GM18511 (cell line): ENCODE results near the gene ZNF485.
A peak's percentile ranks its signal among the peaks of the same experiment; 100 is the strongest.
"Not testable (repeated sequence)": the region's sequence is repeated elsewhere in the genome, so short reads cannot be mapped to it uniquely, and the experiment has no call there.

Experiments used
- ATAC-seq: cut with Tn5 transposase; IDR thresholded peaks from one replicate; pipeline ENCODE4 v1.9.1; 2021; ENCODE audit warnings: mild to moderate bottlenecking, moderate library complexity; ENCODE audit not compliant: unreplicated experiment

The ZNF485 gene

DNA sequence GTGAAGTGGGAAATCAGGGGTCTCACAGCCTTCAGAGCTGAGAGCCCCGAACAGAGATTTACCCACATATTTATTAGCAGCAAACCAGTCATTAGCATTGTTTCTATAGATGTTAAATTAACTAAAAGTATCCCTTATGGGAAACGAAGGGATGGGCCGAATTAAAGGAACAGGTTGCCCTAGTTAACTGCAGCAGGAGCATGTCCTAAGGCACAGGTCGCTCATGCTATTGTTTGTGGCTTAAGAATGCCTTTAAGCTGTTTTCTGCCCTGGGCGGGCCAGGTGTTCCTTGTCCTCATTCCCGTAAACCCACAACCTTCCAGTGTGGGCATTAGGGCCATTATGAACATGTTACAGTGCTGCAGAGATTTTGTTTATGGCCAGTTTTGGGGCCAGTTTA lies 4.7 kb upstream of the ZNF485 start:
- ATAC-seq: not testable (repeated sequence)

- peak; percentile 30 for ATAC-seq
These were observed 352 bp upstream of the ZNF485 start for GRCh38 chr10:43605850-43606322.

DNA sequence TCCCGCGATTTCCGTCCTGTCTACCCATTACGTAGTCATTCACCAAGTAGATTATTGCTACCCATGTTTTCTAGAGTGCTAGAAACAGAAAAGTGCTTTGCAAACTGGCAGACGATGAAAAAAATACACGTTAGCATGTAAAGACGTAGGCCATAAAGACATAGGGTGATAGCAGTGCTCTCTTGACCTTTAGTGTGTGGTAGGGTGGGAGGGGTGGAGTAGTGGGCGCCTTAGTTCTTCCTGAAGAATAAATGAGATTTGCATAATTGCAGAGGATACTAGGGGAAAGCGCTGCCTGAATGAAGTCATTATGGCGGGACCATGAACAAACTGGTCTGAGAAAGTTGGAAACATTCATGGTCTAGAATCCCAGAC lies 948 bp downstream of the ZNF485 start:
- no peak for ATAC-seq

DNA sequence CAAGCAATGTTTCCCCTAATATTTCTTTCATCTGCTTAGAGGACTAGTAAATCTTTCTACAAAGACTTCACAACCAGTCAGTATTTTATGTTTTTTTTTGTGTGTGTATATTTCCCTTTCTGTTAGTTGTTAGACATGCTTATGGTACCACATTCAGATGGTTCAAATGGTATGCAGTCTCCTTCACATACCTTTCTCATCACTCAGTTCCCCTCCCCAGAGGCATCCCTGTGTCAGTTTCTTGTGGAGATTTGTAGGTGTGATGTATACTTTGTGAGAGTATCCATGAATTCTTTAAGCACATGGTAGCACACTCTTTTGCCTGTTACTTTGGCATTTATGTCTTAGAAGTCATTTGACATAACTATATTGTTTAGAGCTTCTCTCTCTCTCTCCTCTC lies 4.4 kb downstream of the ZNF485 start:
- ATAC-seq: no peak

- ATAC-seq: no peak
These were observed 10.6 kb downstream of the ZNF485 start for GRCh38 chr10:43616697-43617370.

- no peak for ATAC-seq
These were observed 13.1 kb downstream of the ZNF485 start for GRCh38 chr10:43619368-43619767.

DNA sequence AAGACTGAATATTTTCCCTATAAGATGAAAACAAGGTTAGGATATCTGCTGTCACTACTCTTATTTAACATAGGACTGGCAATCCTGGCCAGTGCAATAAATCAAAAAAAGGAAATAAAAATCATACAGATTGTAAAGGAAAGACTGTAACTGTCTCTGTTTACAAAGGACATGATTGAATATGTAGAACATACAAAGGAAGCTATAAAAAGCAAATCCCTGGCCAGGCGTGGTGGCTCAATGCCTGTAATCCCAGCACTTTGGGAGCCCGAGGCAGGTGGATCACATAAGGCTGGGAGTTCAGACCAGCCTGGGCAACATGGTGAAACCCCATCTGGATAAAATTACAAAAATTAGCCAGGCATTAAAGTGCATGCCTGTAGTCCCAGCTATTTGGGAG lies 15.8 kb downstream of the ZNF485 start:
- ATAC-seq: no peak

GRCh38 chr10:43623351-43623750 lies 17.1 kb downstream of the ZNF485 start:
- no peak for ATAC-seq

DNA sequence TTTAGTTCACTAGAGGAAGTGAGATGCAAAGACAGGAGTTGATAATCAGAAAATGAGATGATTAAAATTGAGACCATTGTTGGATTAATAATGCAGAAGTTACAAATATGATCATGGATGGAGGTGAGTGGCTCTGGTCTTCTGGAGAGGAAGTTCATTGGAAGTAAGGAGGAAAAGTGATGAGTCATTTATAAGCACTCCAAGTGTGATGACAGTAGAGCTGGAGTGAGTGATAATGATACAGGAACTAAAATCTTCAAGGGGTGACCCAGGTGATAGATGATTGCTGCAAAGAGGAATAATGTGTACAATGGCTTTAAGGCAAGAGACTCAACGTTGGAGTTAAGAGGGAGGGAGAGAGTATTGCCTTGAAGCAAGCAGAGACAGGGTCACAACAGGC lies 21.7 kb downstream of the ZNF485 start:
- ATAC-seq: no peak

DNA sequence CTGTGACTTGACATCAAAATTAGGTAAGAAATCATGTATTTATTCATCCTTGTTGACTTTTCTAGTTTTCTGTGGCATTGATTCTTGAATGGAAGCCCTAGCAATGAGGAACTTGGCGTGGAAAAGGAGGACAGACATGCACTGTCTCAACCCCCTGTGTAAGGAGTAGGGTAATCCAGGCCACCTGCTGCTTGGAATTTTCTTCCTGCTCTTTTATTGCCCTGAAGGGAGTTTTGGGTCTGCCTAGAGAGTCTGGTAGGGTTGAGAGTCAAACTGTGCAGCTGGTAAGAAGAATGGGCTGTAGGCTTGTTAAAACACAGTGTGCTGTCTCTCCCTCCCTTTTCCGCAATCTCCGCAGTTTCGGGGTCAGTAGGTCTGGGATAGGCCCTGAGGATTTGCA lies 22.7 kb downstream of the ZNF485 start:
- ATAC-seq: no peak

DNA sequence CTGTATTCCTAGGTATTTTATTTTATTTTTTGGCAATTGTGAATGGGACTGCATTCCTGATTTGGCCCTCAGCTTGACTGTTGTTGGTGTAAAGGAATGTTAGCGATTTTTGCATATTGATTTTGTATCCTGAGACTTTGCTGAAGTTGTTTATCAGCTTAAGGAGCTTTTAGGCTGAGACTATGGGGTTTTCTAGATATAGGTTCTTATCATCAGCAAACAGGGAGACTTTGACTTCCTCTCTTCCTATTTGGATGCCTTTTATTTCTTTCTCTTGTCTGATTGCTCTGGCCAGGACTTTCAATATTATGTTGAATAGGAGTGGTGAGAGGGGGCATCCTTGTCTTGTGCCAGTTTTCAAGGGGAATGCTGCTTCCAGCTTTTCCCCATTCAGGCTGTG lies 29.6 kb downstream of the ZNF485 start:
- not testable (repeated sequence) for ATAC-seq

GRCh38 chr10:43640603-43641002 lies 34.4 kb downstream of the ZNF485 start:
- ATAC-seq: no peak

GRCh38 chr10:43644252-43644651 lies 38.0 kb downstream of the ZNF485 start:
- ATAC-seq: no peak

DNA sequence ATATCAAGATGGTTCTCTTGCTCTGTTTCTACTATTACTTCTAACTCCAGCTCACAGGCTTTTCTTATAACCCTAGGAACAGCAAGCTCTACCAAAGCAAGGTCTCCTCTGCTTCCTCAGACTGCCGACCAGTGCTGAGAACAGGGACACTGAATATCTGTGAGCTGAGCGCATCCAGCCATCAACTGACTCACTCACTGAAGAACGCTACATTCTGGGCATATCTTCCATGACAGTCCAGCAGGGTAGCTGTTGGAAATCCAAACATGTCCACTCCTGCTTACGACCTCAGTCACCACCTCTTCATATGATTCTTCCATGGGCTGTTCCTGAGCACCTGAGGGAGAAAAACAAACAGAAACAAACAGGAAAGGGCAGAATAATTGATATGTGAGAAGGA lies 39.6 kb downstream of the ZNF485 start:
- no peak for ATAC-seq

GRCh38 chr10:43647576-43647975 lies 41.3 kb downstream of the ZNF485 start:
- ATAC-seq: no peak

DNA sequence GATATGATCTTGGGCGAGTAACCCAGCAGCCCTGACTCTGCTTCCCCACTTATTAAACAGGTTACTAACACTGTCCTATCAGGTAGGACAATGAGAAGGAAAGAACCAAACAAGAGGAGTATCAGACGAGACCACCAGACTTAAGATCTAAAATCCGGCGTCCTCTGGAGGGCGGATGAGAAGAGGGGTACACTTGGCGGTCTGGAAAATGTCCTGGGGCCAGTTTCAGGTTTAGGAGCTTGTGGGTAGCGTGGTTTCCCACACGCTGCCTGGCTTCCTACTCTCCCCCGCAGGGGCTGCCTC lies 41.8 kb downstream of the ZNF485 start:
- no peak for ATAC-seq

DNA sequence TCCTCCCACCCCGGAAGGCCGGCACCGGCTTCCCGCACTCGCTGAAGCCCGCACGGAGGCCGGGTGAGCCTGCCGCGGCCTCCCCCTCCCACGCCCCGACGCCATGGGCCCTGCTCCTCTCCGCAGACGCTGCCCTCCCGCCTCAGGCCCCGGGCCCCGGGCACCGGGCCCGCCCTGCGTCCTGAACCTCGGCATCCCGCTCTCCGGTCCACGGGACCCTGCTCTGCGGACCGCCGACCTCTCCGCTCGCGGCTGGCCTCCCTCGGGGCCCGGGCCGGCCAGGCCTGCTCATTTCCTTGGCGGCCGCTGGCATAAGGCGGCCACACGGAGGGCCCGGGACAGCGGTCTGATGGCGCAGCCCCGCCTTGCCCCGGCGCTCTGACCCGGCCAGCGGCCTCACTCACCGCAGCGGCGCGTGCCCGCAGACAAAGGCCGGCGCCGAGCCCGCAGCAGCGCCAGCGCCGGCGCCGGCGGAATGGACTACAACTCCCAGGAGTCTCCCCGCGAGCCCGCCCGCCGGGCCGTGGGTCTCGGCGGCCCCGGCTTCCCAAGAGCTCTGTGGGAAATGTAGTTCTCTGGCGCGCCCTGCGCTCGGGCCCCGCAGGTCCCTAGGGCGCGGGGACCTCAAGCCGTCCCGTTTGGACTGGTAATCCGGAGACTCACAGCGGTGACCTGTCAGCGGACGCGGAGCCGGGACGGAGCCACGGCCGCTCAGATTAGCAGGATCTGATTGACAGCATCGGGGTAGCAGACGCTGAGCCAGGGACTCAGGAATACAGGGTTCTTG lies 42.4 kb downstream of the ZNF485 start, which contains the start of gene ZNF32:
Gene ZNF32 (minus strand): TSS at position 484 of the 787 bp plus-strand sequence. CDS start 2,748 bp downstream, outside the sequence.
- ATAC-seq: peak; percentile 100

GRCh38 chr10:43649185-43649523 lies 42.9 kb downstream of the ZNF485 start:
- ATAC-seq: peak; percentile 9

- no peak for ATAC-seq
These were observed 47.5 kb downstream of the ZNF485 start for GRCh38 chr10:43653746-43654145.

- ATAC-seq: no peak
These were observed 49.1 kb downstream of the ZNF485 start for GRCh38 chr10:43655311-43655710.

DNA sequence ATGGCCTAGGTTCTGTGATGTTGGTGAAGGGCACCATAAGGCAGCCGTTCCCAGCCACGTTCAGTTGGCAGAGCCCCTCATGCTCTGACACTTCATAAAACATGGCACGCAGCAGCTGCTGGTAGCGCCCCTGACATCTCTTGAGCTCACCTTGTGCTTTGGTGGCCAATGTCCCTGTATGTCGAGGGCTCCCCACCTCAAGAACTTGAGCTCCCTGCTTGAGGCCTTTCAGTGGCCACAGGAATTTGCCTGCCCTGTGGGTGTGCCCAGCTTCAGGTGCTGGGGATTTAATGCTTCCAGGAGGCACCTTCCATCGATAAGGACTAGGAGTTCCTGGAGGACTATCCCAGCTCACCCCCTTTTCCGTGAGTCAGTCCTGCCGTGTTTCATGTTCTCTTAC lies 52.0 kb downstream of the ZNF485 start:
- ATAC-seq: no peak

- ATAC-seq: no peak
These were observed 58.8 kb downstream of the ZNF485 start for GRCh38 chr10:43665054-43665453.

- ATAC-seq: no peak
These were observed 60.3 kb downstream of the ZNF485 start for GRCh38 chr10:43666552-43666951.
